OCI-LY7 (cell line): ENCODE results near the gene PCED1B. TPM values are rescaled to one million over a fixed set of nuclear protein-coding genes. Genes with fewer than 3 reads are reported as not detected.
A peak's percentile ranks its signal among the peaks of the same experiment; 100 is the strongest.
"Not testable (repeated sequence)": the region's sequence is repeated elsewhere in the genome, so short reads cannot be mapped to it uniquely, and the experiment has no call there.

Source experiments
- BruUV-seq: library from RNA; stranded (reverse); fragments of 400-500 nt; replicated peaks from 2 replicates; lab custom pipeline; 2021; lab: Mats Ljungman, UMichigan
- CTCF ChIA-PET: fragments of 300-600 bp; sonication (Branson Sonifier 250); formaldehyde crosslinking; loops from one replicate; lab custom pipeline; 2022; ENCODE audit warnings: antibody characterized with exemption; ENCODE audit not compliant: unreplicated experiment; lab: Charles Lee
- POLR2A ChIA-PET: fragments of 300-600 bp; sonication (Branson Sonifier 250); formaldehyde crosslinking; loops from one replicate; lab custom pipeline; 2022; ENCODE audit warnings: antibody characterized with exemption; lab: Charles Lee
- DNase-seq: peaks from one replicate; pipeline ENCODE4 v3.0.0-alpha.2; 2015; ENCODE audit warnings: low spot score
- H2AFZ ChIP-seq: fragments of 200-600 bp; sonication (generic), shearing (Covaris generic); 2 replicates; pipeline ENCODE4 v1.6.1; 2014; ENCODE audit warnings: mild to moderate bottlenecking, antibody characterized with exemption, low read length, moderate library complexity
- H3K27ac ChIP-seq: fragments of 200-600 bp; sonication (generic); 2 replicates; pipeline ENCODE4 v1.5.1; 2014; ENCODE audit warnings: mixed run types, low read depth, mild to moderate bottlenecking, moderate library complexity, low read length, inconsistent platforms; ENCODE audit not compliant: poor library complexity, severe bottlenecking
- H3K36me3 ChIP-seq: fragments of 200-600 bp; sonication (generic); 2 replicates; pipeline ENCODE4 v1.6.1; 2014; ENCODE audit warnings: mild to moderate bottlenecking, antibody characterized with exemption, low read length, moderate library complexity, mixed read lengths; ENCODE audit not compliant: insufficient read depth
- H3K4me1 ChIP-seq: fragments of 200-600 bp; sonication (generic); 2 replicates; pipeline ENCODE4 v1.5.1; 2014; ENCODE audit warnings: mild to moderate bottlenecking, low read length; ENCODE audit not compliant: insufficient read depth, poor library complexity, severe bottlenecking
- H3K4me2 ChIP-seq: fragments of 200-600 bp; sonication (generic); 2 replicates; pipeline ENCODE4 v1.6.1; 2014; ENCODE audit warnings: mild to moderate bottlenecking, low read length
- H3K4me3 ChIP-seq: fragments of 200-600 bp; sonication (generic); 2 replicates; pipeline ENCODE4 v1.5.1; 2014; ENCODE audit warnings: mild to moderate bottlenecking, low read depth, low read length; ENCODE audit not compliant: poor library complexity, severe bottlenecking
- H3K79me2 ChIP-seq: fragments of 200-600 bp; sonication (generic); 2 replicates; pipeline ENCODE4 v1.6.1; 2016; ENCODE audit warnings: low read depth, mild to moderate bottlenecking, low read length, moderate library complexity, mixed read lengths; ENCODE audit not compliant: insufficient read depth
- H3K9me2 ChIP-seq: fragments of 200-600 bp; sonication (generic); 2 replicates; pipeline ENCODE4 v1.6.1; 2016; ENCODE audit warnings: mild to moderate bottlenecking, low read length, mixed read lengths; ENCODE audit not compliant: insufficient read depth
- H3K9me3 ChIP-seq: fragments of 200-600 bp; sonication (generic); 2 replicates; pipeline ENCODE4 v1.6.1; 2014; ENCODE audit warnings: mild to moderate bottlenecking, mixed run types, low read length, mixed read lengths
- H4K20me1 ChIP-seq: fragments of 200-600 bp; sonication (generic); 2 replicates; pipeline ENCODE4 v1.6.1; 2014; ENCODE audit warnings: mild to moderate bottlenecking, antibody characterized with exemption, low read length, moderate library complexity, mixed read lengths; ENCODE audit not compliant: insufficient read depth
- EZH2phosphoT487 ChIP-seq: fragments of 200-600 bp; sonication (generic); IDR thresholded peaks from 2 replicates; pipeline ENCODE4 v1.6.1; 2018; ENCODE audit warnings: low read depth, borderline replicate concordance, mild to moderate bottlenecking, mixed run types, antibody characterized with exemption, low read length, moderate library complexity, mixed read lengths
- intact Hi-C: fragments of 100-400 bp; cut with micrococcal nuclease; formaldehyde crosslinking; loops from one replicate; pipeline ENCODE4 v1.10.0; 2022; ENCODE audit not compliant: unreplicated experiment
- total RNA-seq, 2 experiments: library from RNA; depleted of rRNA in 1 of 2; stranded (reverse); fragments of >200 nt in 1 of 2; shearing (Covaris generic) in 1 of 2; gene quantifications; 2 replicates each; pipeline ENCODE4 v1.2.3, GENCODE V29; 2014 to 2022
- TF ChIP-seq, protein P1 (sequence below): fragments of 200-600 bp; sonication (generic); conservative IDR thresholded peaks from 2 replicates; pipeline ENCODE4 v1.5.1; 2014; ENCODE audit warnings: mild to moderate bottlenecking, antibody characterized with exemption, low read length, moderate library complexity, mixed read lengths

Gene PCED1B
- total RNA-seq, 2 experiments from 2014 or later = 8.4 to 24.3 TPM

DNA sequence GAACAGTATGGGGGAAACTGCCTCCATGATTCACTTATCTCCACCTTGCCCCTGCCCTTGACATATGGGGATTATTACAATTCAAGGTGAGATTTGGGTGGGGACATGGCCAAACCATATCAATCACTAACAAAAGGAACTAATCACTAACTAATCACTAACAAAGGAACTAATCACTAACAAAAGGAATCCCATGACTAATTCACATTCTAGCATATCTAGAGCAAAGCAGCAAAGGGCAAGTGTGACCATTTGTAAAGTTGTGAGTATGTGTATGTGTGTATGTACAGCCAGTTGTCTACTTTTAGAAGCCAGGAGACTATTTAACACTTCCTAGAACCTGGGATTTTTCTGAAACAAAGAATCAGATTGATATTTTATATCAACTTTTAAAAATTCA is 30.9 kb upstream of the PCED1B start:
- Histone ChIP-seq H3K9me3 (no peaks in the 10 kb centered on the region), H3K4me1 (no peaks in the 10 kb centered on the region), H3K4me3 (no peak overlapping the region), H3K36me3 (no peaks in the 10 kb centered on the region), H3K9me2 (no peaks in the 10 kb centered on the region), H3K27ac (no peak overlapping the region), H3K4me2 (no peak overlapping the region), H4K20me1 (no peaks in the 10 kb centered on the region), H2AFZ (no peak overlapping the region), H3K79me2 (no peaks in the 10 kb centered on the region)
- intact Hi-C loops = no loop called here
- no TSS peak for BruUV-seq
- ChIA-PET POLR2A (no interaction called here), CTCF (no interaction called here)
- no peak for DNase-seq
- TF ChIP-seq, protein P1, sequence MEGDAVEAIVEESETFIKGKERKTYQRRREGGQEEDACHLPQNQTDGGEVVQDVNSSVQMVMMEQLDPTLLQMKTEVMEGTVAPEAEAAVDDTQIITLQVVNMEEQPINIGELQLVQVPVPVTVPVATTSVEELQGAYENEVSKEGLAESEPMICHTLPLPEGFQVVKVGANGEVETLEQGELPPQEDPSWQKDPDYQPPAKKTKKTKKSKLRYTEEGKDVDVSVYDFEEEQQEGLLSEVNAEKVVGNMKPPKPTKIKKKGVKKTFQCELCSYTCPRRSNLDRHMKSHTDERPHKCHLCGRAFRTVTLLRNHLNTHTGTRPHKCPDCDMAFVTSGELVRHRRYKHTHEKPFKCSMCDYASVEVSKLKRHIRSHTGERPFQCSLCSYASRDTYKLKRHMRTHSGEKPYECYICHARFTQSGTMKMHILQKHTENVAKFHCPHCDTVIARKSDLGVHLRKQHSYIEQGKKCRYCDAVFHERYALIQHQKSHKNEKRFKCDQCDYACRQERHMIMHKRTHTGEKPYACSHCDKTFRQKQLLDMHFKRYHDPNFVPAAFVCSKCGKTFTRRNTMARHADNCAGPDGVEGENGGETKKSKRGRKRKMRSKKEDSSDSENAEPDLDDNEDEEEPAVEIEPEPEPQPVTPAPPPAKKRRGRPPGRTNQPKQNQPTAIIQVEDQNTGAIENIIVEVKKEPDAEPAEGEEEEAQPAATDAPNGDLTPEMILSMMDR = no peak
- no peak for TF ChIP-seq EZH2phosphoT487

DNA sequence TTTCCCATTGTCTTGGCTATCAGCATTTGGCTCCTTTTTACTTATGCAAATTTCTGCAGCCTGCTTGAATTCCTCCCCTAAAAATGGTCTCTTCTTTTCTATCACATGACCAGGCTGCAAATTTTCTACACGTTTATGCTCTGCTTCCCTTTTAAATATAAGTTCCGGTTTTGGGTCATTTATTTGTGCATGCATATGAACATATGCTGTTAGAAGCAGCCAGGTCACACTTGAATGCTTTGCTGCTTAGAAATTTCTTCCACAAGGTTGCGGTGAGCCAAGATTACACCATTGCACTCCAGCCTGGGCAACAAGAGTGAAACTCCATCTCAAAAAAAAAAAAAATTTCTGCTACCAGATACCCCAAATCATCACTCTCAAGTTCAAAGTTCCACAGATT is 28.1 kb upstream of the PCED1B start:
- H3K4me2 ChIP-seq, POLR2A ChIA-PET, H2AFZ ChIP-seq, H4K20me1 ChIP-seq, H3K4me3 ChIP-seq, H3K9me3 ChIP-seq, H3K27ac ChIP-seq, BruUV-seq, H3K9me2 ChIP-seq, CTCF ChIA-PET, H3K4me1 ChIP-seq, H3K36me3 ChIP-seq, H3K79me2 ChIP-seq, intact Hi-C loops: not testable (repeated sequence)
- DNase-seq = peak; percentile 9

DNA sequence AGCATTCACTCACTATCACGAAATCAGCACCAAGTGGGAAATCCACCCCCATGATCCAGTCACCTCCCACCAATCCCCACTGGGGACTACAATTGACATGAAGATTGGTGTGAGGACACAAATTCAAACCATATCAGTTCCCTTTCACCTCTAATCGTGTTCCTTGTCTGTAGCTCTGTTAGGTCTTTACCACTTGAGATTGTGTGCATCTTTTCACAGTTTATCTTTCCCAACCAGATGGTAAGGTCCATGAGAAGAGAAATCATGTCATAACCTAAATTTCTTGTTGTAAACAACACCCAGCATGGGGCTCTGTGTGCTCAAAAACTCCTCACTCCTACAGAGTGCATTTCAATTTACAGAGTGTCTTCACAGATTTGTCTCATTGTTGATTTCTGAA is 27.1 kb upstream of the PCED1B start:
- no peaks in the 10 kb centered on the region for H3K36me3 ChIP-seq
- no peaks in the 10 kb centered on the region for H3K9me2 ChIP-seq
- no peak overlapping the region for H3K27ac ChIP-seq
- TF ChIP-seq EZH2phosphoT487 = no peak
- TF ChIP-seq, protein P1 = no peak
- H3K4me3 ChIP-seq = no peak overlapping the region
- no peak overlapping the region for H3K4me2 ChIP-seq
- no TSS peak for BruUV-seq
- no peak overlapping the region for H2AFZ ChIP-seq
- no peaks in the 10 kb centered on the region for H3K79me2 ChIP-seq
- ChIA-PET POLR2A (interaction anchor here (0.7 to 1.3 kb wide), 3 partner anchors 10 to 280 kb away, joined by 3 to 4 read pairs (median 3); no protein-coding TSS in a partner anchor), CTCF (no interaction called here)
- no peak for DNase-seq
- intact Hi-C loops = no loop called here
- no peaks in the 10 kb centered on the region for H3K9me3 ChIP-seq
- no peaks in the 10 kb centered on the region for H3K4me1 ChIP-seq
- H4K20me1 ChIP-seq = no peaks in the 10 kb centered on the region
